Stimulated activated CD8-positive, alpha-beta memory T cell treated with anti-CD3 and anti-CD28 coated beads, Interleukin-15, amount 100 ng/mL, for 24 hours (primary cell): Measurements from ENCODE around the gene LDAF1.
"Not testable (repeated sequence)": the region's sequence is repeated elsewhere in the genome, so short reads cannot be mapped to it uniquely, and the experiment has no call there.

Source experiments
- DNase-seq: peaks from one replicate; pipeline ENCODE4 v3.0.0-alpha.2; 2020; ENCODE audit warnings: low read depth

The LDAF1 gene

GRCh38 chr16:21162661-21163151 is 4.2 kb downstream of the LDAF1 start:
- DNase-seq, result no peak

- DNase-seq, result no peak
Observed at GRCh38 chr16:21163576-21163975, 5.1 kb downstream of the LDAF1 start.

- no peak for DNase-seq
Observed at GRCh38 chr16:21164521-21165168, 6.2 kb downstream of the LDAF1 start.

GRCh38 chr16:21166561-21166961 is 8.1 kb downstream of the LDAF1 start:
- DNase-seq, result no peak

GRCh38 chr16:21167360-21167759 is 8.9 kb downstream of the LDAF1 start:
- DNase-seq, result no peak

- no peak for DNase-seq
Observed at GRCh38 chr16:21167929-21168602, 9.6 kb downstream of the LDAF1 start.

- no peak for DNase-seq
Observed at GRCh38 chr16:21169249-21169981, 10.9 kb downstream of the LDAF1 start.

GRCh38 chr16:21170116-21170515 is 11.6 kb downstream of the LDAF1 start:
- DNase-seq, result not testable (repeated sequence)

GRCh38 chr16:21172650-21173049 is 14.2 kb downstream of the LDAF1 start:
- no peak for DNase-seq

GRCh38 chr16:21175397-21175796 is 16.9 kb downstream of the LDAF1 start:
- no peak for DNase-seq

GRCh38 chr16:21179126-21179982 is 20.9 kb downstream of the LDAF1 start:
- DNase-seq, result no peak

GRCh38 chr16:21179983-21180365 is 21.5 kb downstream of the LDAF1 start:
- no peak for DNase-seq

- DNase-seq, result no peak
Observed at GRCh38 chr16:21183995-21184394, 25.5 kb downstream of the LDAF1 start.

GRCh38 chr16:21184834-21185233 is 26.4 kb downstream of the LDAF1 start:
- DNase-seq, result no peak

- no peak for DNase-seq
Observed at GRCh38 chr16:21185659-21186325, 27.3 kb downstream of the LDAF1 start.

GRCh38 chr16:21186326-21186691 is 27.8 kb downstream of the LDAF1 start:
- no peak for DNase-seq

- no peak for DNase-seq
Observed at GRCh38 chr16:21189311-21189710, 30.8 kb downstream of the LDAF1 start.

GRCh38 chr16:21190013-21190412 is 31.5 kb downstream of the LDAF1 start:
- DNase-seq, result no peak

- DNase-seq, result no peak
Observed at GRCh38 chr16:21190599-21190998, 32.1 kb downstream of the LDAF1 start.

- DNase-seq, result no peak
Observed at GRCh38 chr16:21192991-21193390, 34.5 kb downstream of the LDAF1 start.

- DNase-seq, result no peak
Observed at GRCh38 chr16:21194771-21195301, 36.4 kb downstream of the LDAF1 start.
